Uterus (tissue), 4 donors: ENCODE data around the gene PHOX2B. TPM values are rescaled to one million over a fixed set of nuclear protein-coding genes. Genes with fewer than 3 reads are reported as not detected.
"Not testable (repeated sequence)": the region's sequence is repeated elsewhere in the genome, so short reads cannot be mapped to it uniquely, and the experiment has no call there.

ENCODE experiments used
- DNase-seq, 2 donors: peaks; one replicate each; pipeline ENCODE4 v3.0.0-alpha.2; 2019 to 2020
- H3K27ac ChIP-seq, 2 donors: fragments of 200-600 bp; sonication (generic); 1 replicate in 1 of 2; 2 replicates in 1 of 2; pipeline ENCODE4 v1.5.1; 2016 to 2018
- H3K27me3 ChIP-seq, 2 donors: fragments of 200-600 bp; sonication (generic); one replicate each; pipeline ENCODE4 v1.5.1; 2018 to 2019; ENCODE audit warnings: control low read depth in 1 of 2
- H3K36me3 ChIP-seq, 2 donors: fragments of 200-600 bp; sonication (generic); one replicate each; pipeline ENCODE4 v1.5.1; 2019; ENCODE audit warnings: control low read depth in 1 of 2
- H3K4me1 ChIP-seq, 2 donors: fragments of 200-600 bp; sonication (generic); one replicate each; pipeline ENCODE4 v1.5.1; 2018 to 2019; ENCODE audit warnings: control low read depth in 1 of 2
- H3K4me3 ChIP-seq, 2 donors: fragments of 200-600 bp; sonication (generic); 1 replicate in 1 of 2; 2 replicates in 1 of 2; pipeline ENCODE4 v1.5.1; 2018 to 2019; ENCODE audit warnings: mild to moderate bottlenecking in 1 of 2
- H3K9me3 ChIP-seq, 2 donors: fragments of 200-600 bp; sonication (generic); one replicate each; pipeline ENCODE4 v1.5.1; 2019; ENCODE audit warnings: control low read depth in 1 of 2
- POLR2A ChIP-seq, 2 donors: fragments of 450-650 bp; IDR thresholded peaks; one replicate each; pipeline ENCODE4 v1.6.1; 2016; ENCODE audit warnings: antibody characterized with exemption in 2 of 2, mild to moderate bottlenecking in 1 of 2, moderate library complexity in 1 of 2
- intact Hi-C: fragments of 100-400 bp; cut with DNase I; formaldehyde crosslinking; loops from one replicate; pipeline ENCODE4 v1.15.1; 2023; ENCODE audit warnings: low total_unique reads
- total RNA-seq, 4 donors: library from RNA; depleted of rRNA in 3 of 4; stranded (reverse); fragments of >200 nt in 3 of 4; gene quantifications; one replicate each; pipeline versions ENCODE4 v1.1.0 to v1.2.4, GENCODE V29; 2014 to 2023
- TF ChIP-seq, protein P1 (sequence below), 4 experiments: fragments of 200-600 bp in 2 of 4; fragments of 450-650 bp in 2 of 4; sonication (generic) in 2 of 4; IDR thresholded peaks; one replicate each; pipeline ENCODE4 v1.5.1; 2016 to 2019; ENCODE audit warnings: antibody characterized with exemption in 4 of 4, mild to moderate bottlenecking in 2 of 4, moderate library complexity in 1 of 4
- donor health status: DM: yes; HTN: yes; CAD: no.

The PHOX2B gene
- total RNA-seq, 4 donors from 2014 or later = not detected

GRCh38 chr4:41744572-41745291, 3.8 kb downstream of the PHOX2B start:
- no peaks in the 10 kb centered on the region for H3K4me1 ChIP-seq
- H3K4me3 ChIP-seq = no peak overlapping the region
- H3K9me3 ChIP-seq = no peaks in the 10 kb centered on the region
- no peak overlapping the region for H3K27ac ChIP-seq
- peaks cover 4 to 46% of the 10 kb centered on the region in 2 donors for H3K27me3 ChIP-seq
- intact Hi-C loops = no loop called here
- no peak for DNase-seq
- no peak for TF ChIP-seq POLR2A (IDR thresholded peaks at IDR 0.05)
- TF ChIP-seq, protein P1, sequence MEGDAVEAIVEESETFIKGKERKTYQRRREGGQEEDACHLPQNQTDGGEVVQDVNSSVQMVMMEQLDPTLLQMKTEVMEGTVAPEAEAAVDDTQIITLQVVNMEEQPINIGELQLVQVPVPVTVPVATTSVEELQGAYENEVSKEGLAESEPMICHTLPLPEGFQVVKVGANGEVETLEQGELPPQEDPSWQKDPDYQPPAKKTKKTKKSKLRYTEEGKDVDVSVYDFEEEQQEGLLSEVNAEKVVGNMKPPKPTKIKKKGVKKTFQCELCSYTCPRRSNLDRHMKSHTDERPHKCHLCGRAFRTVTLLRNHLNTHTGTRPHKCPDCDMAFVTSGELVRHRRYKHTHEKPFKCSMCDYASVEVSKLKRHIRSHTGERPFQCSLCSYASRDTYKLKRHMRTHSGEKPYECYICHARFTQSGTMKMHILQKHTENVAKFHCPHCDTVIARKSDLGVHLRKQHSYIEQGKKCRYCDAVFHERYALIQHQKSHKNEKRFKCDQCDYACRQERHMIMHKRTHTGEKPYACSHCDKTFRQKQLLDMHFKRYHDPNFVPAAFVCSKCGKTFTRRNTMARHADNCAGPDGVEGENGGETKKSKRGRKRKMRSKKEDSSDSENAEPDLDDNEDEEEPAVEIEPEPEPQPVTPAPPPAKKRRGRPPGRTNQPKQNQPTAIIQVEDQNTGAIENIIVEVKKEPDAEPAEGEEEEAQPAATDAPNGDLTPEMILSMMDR (IDR thresholded peaks at IDR 0.05) = no peak
- no peaks in the 10 kb centered on the region for H3K36me3 ChIP-seq

DNA sequence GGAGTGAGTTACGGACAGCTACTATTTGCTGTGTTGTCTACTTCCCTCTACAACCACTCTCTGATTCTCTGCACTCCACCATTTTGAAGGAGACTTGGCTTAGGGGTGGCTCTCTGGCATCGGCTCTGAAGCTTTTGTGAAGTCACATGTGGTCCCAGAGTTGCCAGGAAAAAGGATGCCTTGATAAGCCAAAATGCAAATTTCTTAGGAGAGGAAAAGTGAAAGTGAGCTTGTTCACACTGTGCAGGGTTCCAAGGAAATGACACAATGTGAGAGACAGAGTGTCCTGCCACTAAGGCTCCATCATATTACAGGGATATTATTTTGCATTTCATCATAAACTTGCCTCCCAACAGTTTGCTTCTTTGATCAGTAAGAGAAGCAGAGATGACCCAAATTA, 7.2 kb downstream of the PHOX2B start:
- Histone ChIP-seq H3K27ac (no peak overlapping the region), H3K4me1 (no peaks in the 10 kb centered on the region), H3K27me3 (peaks cover 4 to 19% of the 10 kb centered on the region in 2 donors), H3K36me3 (no peaks in the 10 kb centered on the region), H3K4me3 (no peak overlapping the region), H3K9me3 (no peaks in the 10 kb centered on the region)
- no peak for DNase-seq
- TF ChIP-seq, protein P1 (IDR thresholded peaks at IDR 0.05) = no peak
- TF ChIP-seq POLR2A (IDR thresholded peaks at IDR 0.05) = no peak
- intact Hi-C loops = no loop called here

GRCh38 chr4:41737491-41737890, 11.0 kb downstream of the PHOX2B start:
- H3K27ac ChIP-seq, DNase-seq: not testable (repeated sequence)

GRCh38 chr4:41734371-41734770, 14.2 kb downstream of the PHOX2B start:
- Histone ChIP-seq H3K27me3 (no peaks in the 10 kb centered on the region), H3K9me3 (no peaks in the 10 kb centered on the region), H3K4me3 (no peak overlapping the region), H3K4me1 (no peaks in the 10 kb centered on the region), H3K36me3 (no peaks in the 10 kb centered on the region), H3K27ac (no peak overlapping the region)
- DNase-seq = no peak
- intact Hi-C loops = no loop called here
- no peak for TF ChIP-seq POLR2A (IDR thresholded peaks at IDR 0.05)
- TF ChIP-seq, protein P1 (IDR thresholded peaks at IDR 0.05) = no peak

More at GRCh38 chr4:41737491-41737890, 11.0 kb downstream of the PHOX2B start:
- H3K36me3 ChIP-seq, H3K4me1 ChIP-seq, H3K9me3 ChIP-seq, H3K27me3 ChIP-seq, H3K4me3 ChIP-seq, intact Hi-C loops: not testable (repeated sequence)

GRCh38 chr4:41731569-41732126, 16.9 kb downstream of the PHOX2B start:
- H3K9me3 ChIP-seq = no peaks in the 10 kb centered on the region
- intact Hi-C loops = no loop called here
- H3K27ac ChIP-seq = no peak overlapping the region
- no peak for DNase-seq
- H3K4me3 ChIP-seq = no peak overlapping the region
- H3K4me1 ChIP-seq = no peaks in the 10 kb centered on the region
- no peaks in the 10 kb centered on the region for H3K27me3 ChIP-seq
- no peaks in the 10 kb centered on the region for H3K36me3 ChIP-seq
- TF ChIP-seq POLR2A (IDR thresholded peaks at IDR 0.05) = no peak
- TF ChIP-seq, protein P1 (IDR thresholded peaks at IDR 0.05) = no peak
